WTC11 (cell line): ENCODE results near the gene TOP2B. TPM values are rescaled to one million over a fixed set of nuclear protein-coding genes. Genes with fewer than 3 reads are reported as not detected.

Source experiments
- ATF1 ChIP-seq: sonication (generic); formaldehyde crosslinking; IDR thresholded peaks from 2 replicates; pipeline ENCODE4 v1.8.1; 2023; ENCODE audit warnings: mild to moderate bottlenecking, moderate library complexity, missing genetic modification reagents
- ATF3 ChIP-seq: sonication (generic); formaldehyde crosslinking; conservative IDR thresholded peaks from 2 replicates; pipeline ENCODE4 v1.8.1; 2022; ENCODE audit warnings: mild to moderate bottlenecking, missing genetic modification reagents
- CREM ChIP-seq: sonication (generic); formaldehyde crosslinking; IDR thresholded peaks from 2 replicates; pipeline ENCODE4 v1.8.1; 2022; ENCODE audit warnings: mild to moderate bottlenecking, missing genetic modification reagents, moderate library complexity
- CTCF ChIP-seq: fragments of 200-600 bp; IDR thresholded peaks from 2 replicates; pipeline ENCODE4 v1.8.0; 2022; ENCODE audit warnings: antibody characterized with exemption
- ERG ChIP-seq: fragments of 250-450 bp; sonication (Bioruptor Pico); IDR thresholded peaks from 2 replicates; pipeline ENCODE4 v1.8.0; 2021; ENCODE audit warnings: mild to moderate bottlenecking
- FOXP1 ChIP-seq: sonication (generic); formaldehyde crosslinking; IDR thresholded peaks from 2 replicates; pipeline ENCODE4 v1.8.0; 2022; ENCODE audit warnings: missing genetic modification reagents, mild to moderate bottlenecking, moderate library complexity, borderline replicate concordance
- GRHL2 ChIP-seq: fragments of 250-450 bp; sonication (Bioruptor Pico); IDR thresholded peaks from 2 replicates; pipeline ENCODE4 v1.8.0; 2022; ENCODE audit warnings: mild to moderate bottlenecking, moderate library complexity; ENCODE audit not compliant: insufficient replicate concordance, severe bottlenecking
- HMGA2 ChIP-seq: fragments of 250-450 bp; sonication (Bioruptor Pico); IDR thresholded peaks from 2 replicates; pipeline ENCODE4 v1.4.0; 2021; ENCODE audit warnings: mild to moderate bottlenecking, moderate library complexity
- MAX ChIP-seq: sonication (generic); formaldehyde crosslinking; IDR thresholded peaks from 2 replicates; pipeline ENCODE4 v1.8.0; 2022; ENCODE audit warnings: mild to moderate bottlenecking, missing genetic modification reagents
- MLX ChIP-seq: sonication (generic); formaldehyde crosslinking; IDR thresholded peaks from 2 replicates; pipeline ENCODE4 v1.8.1; 2023; ENCODE audit warnings: mild to moderate bottlenecking, missing genetic modification reagents, moderate library complexity
- NFE2L1 ChIP-seq: sonication (generic); formaldehyde crosslinking; IDR thresholded peaks from 2 replicates; pipeline ENCODE4 v1.8.1; 2023; ENCODE audit warnings: missing genetic modification reagents
- NFYB ChIP-seq: sonication (generic); formaldehyde crosslinking; conservative IDR thresholded peaks from 2 replicates; pipeline ENCODE4 v1.8.0; 2022; ENCODE audit warnings: low read depth, missing genetic modification reagents
- NR1H2 ChIP-seq: sonication (generic); formaldehyde crosslinking; IDR thresholded peaks from 2 replicates; pipeline ENCODE4 v1.9.0; 2021; ENCODE audit warnings: mild to moderate bottlenecking, moderate library complexity, missing genetic modification reagents
- PRDM15 ChIP-seq: sonication (generic); formaldehyde crosslinking; IDR thresholded peaks from 2 replicates; pipeline ENCODE4 v1.8.0; 2022; ENCODE audit warnings: missing genetic modification reagents
- PREB ChIP-seq: sonication (generic); formaldehyde crosslinking; IDR thresholded peaks from 2 replicates; pipeline ENCODE4 v1.8.1; 2022; ENCODE audit warnings: mild to moderate bottlenecking, missing genetic modification reagents, moderate library complexity, borderline replicate concordance
- RORB ChIP-seq: fragments of 250-450 bp; sonication (Bioruptor Pico); IDR thresholded peaks from 2 replicates; pipeline ENCODE4 v1.9.0; 2021; ENCODE audit warnings: mild to moderate bottlenecking
- SMAD3 ChIP-seq: sonication (generic); formaldehyde crosslinking; IDR thresholded peaks from 2 replicates; pipeline ENCODE4 v1.8.0; 2022; ENCODE audit warnings: missing genetic modification reagents, mild to moderate bottlenecking, borderline replicate concordance
- SMAD4 ChIP-seq: sonication (generic); formaldehyde crosslinking; IDR thresholded peaks from 2 replicates; pipeline ENCODE4 v1.8.0; 2022; ENCODE audit warnings: mild to moderate bottlenecking, missing genetic modification reagents
- SOX15 ChIP-seq: fragments of 250-450 bp; sonication (Bioruptor Pico); IDR thresholded peaks from 2 replicates; pipeline ENCODE4 v1.9.0; 2021; ENCODE audit warnings: mild to moderate bottlenecking
- SP1 ChIP-seq: sonication (generic); formaldehyde crosslinking; conservative IDR thresholded peaks from 2 replicates; pipeline ENCODE4 v1.8.1; 2022; ENCODE audit warnings: missing genetic modification reagents
- TEAD4 ChIP-seq: sonication (generic); formaldehyde crosslinking; IDR thresholded peaks from 2 replicates; pipeline ENCODE4 v1.8.0; 2022; ENCODE audit warnings: mild to moderate bottlenecking, missing genetic modification reagents
- USF2 ChIP-seq: sonication (generic); formaldehyde crosslinking; IDR thresholded peaks from 2 replicates; pipeline ENCODE4 v1.8.1; 2023; ENCODE audit warnings: mild to moderate bottlenecking, missing genetic modification reagents, moderate library complexity
- ZMAT4 ChIP-seq: fragments of 250-450 bp; sonication (Bioruptor Pico); IDR thresholded peaks from 2 replicates; pipeline ENCODE4 v1.9.0; 2021; ENCODE audit warnings: mild to moderate bottlenecking
- ZNF121 ChIP-seq: sonication (generic); formaldehyde crosslinking; IDR thresholded peaks from 2 replicates; pipeline ENCODE4 v1.8.0; 2023; ENCODE audit warnings: missing genetic modification reagents
- ZNF138 ChIP-seq: sonication (generic); formaldehyde crosslinking; conservative IDR thresholded peaks from 2 replicates; pipeline ENCODE4 v1.8.1; 2022; ENCODE audit warnings: mild to moderate bottlenecking, moderate library complexity, missing genetic modification reagents
- ZNF263 ChIP-seq: sonication (generic); formaldehyde crosslinking; IDR thresholded peaks from 2 replicates; pipeline ENCODE4 v1.8.1; 2022; ENCODE audit warnings: low read depth, mild to moderate bottlenecking, moderate library complexity, missing genetic modification reagents
- ZNF281 ChIP-seq: sonication (generic); formaldehyde crosslinking; IDR thresholded peaks from 2 replicates; pipeline ENCODE4 v1.8.0; 2023; ENCODE audit warnings: mild to moderate bottlenecking, missing genetic modification reagents
- ZNF671 ChIP-seq: fragments of 250-450 bp; sonication (Bioruptor Pico); IDR thresholded peaks from 2 replicates; pipeline ENCODE4 v1.8.0; 2021; ENCODE audit warnings: mild to moderate bottlenecking
- total RNA-seq: library from RNA; stranded (reverse); gene quantifications from 3 replicates; pipeline ENCODE4 v1.2.3, GENCODE V29; 2021

Gene TOP2B
- total RNA-seq, 1 experiment from 2014 or later: 151 TPM

GRCh38 chr3:25664812-25665314 lies at the start of gene TOP2B (continued):
- TF ChIP-seq GRHL2 (no peak), ZNF121 (CRISPR knock-in tag) (no peak), TEAD4 (no peak), HMGA2 (CRISPR knock-in tag) (no peak), MAX (CRISPR knock-in tag) (peak; percentile 40; the same call in 1 of the 2 replicates), MLX (CRISPR knock-in tag) (no peak), ZNF138 (CRISPR knock-in tag) (no peak), CTCF (no peak), ZMAT4 (CRISPR knock-in tag) (no peak), NR1H2 (no peak), NFE2L1 (CRISPR knock-in tag) (no peak), CREM (peak; percentile 87), SMAD4 (CRISPR knock-in tag) (no peak), ATF1 (CRISPR knock-in tag) (no peak), PREB (CRISPR knock-in tag) (no peak), ATF3 (no peak), ZNF671 (CRISPR knock-in tag) (no peak), NFYB (CRISPR knock-in tag) (peak; percentile 85), SP1 (CRISPR knock-in tag) (peak; percentile 33; the same call in 1 of the 2 replicates), ZNF263 (no peak), USF2 (no peak), ZNF281 (CRISPR knock-in tag) (no peak), RORB (CRISPR knock-in tag) (no peak), PRDM15 (CRISPR knock-in tag) (no peak), SOX15 (CRISPR knock-in tag) (no peak), ERG (no peak), SMAD3 (CRISPR knock-in tag) (peak; percentile 58; the same call in 1 of the 2 replicates), FOXP1 (CRISPR knock-in tag) (no peak)
